GM21723 (cell line): ENCODE data around the gene SFT2D2.

Source experiments
- ATAC-seq: cut with Tn5 transposase; IDR thresholded peaks from one replicate; pipeline ENCODE4 v1.9.1; 2021; ENCODE audit warnings: mild to moderate bottlenecking, moderate library complexity; ENCODE audit not compliant: unreplicated experiment

The SFT2D2 gene

DNA sequence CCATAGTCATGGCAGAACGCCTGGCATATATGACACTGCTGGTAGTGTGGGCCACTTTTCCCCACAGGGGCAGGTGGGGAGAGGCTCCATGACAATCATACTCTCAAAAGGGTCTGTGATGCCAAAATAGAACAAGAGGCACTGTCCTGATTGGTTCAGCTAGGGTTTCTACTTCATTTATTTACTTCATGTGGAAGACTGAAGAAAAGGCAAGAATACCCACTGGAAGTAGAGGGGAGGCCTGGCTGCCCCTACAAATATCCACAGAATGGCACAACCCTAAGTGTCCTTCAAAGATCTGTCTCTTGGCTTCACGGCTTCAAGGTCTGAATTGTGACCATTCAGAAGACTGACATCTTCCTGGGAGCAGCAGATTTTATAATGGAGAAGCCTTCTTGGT, 4.5 kb upstream of the SFT2D2 start:
- ATAC-seq = no peak

DNA sequence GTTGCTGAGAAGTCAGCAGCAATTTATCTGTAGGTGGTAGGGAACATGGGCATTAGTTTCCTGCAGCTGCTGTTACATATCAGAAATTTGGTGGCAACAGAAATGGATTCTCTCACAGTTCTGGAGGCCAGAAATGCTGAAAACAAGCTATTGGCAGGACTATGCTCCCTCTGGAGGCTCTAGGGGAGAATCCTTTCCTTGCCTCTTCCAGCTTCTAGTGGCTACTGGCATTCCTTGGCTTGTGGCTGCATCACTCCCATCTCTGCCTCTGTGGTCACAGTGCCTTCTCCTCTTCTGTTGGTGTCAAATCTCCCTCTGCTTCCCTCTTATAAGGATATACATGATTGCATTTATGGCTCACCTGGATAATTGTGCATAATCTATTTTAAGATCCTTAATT, 2.5 kb upstream of the SFT2D2 start:
- ATAC-seq = no peak

DNA sequence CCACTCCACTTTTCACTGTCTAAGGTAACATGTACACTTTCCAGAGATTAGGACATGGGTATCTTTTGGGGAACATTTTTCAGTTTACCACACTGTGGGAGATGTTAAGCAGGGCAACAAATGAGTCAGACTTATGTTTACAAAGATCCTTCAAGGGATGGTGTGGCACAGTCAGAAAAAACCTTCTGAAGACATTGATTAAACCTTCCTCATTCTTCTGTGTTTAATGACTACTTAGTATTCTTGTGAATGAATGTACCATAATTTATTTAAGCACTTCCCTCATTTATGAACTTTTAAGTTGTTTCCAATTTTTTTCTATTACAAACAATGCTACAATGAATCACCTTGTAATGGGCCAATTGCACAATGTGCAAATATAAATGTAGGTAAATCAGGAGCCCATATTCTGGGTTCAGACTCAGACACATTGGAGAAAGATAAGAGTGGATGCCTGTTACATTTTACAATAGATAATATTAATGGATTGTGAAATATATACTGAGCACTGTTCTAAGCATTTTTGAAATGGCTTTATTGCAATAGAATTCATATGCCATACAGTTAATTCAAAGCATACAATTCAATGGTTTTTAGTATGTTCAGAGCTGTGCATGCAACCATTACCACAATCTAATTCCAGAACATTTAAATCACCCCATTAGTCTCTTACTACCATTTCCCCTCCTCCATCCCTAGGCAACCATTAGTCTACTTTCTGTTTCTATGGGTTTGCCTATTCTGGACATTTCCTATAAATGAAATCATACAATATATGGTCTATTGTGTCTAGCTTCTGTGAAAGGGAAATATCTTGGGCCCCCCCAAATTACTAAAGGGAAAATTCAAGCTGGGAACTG, 1.9 kb upstream of the SFT2D2 start:
- no peak for ATAC-seq

DNA sequence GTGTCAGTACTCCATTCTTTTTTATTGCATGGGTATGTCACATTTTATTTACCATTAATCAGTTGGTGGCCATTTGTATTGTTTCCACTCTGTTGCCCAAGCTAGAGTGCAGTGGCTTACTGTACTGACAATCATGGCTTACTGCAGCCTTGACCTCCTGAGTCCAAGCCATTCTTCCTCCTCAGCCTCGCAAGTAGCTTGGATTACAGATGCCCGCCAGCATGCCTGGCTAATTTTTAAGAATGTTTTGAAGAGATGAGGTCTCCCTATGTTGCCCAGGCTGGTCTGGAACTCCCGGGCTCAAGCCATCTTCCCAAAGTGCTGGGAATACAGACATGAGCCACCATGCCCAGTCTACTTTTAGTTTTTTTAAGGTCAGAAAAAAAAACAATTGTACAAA, 813 bp upstream of the SFT2D2 start:
- ATAC-seq = no peak

DNA sequence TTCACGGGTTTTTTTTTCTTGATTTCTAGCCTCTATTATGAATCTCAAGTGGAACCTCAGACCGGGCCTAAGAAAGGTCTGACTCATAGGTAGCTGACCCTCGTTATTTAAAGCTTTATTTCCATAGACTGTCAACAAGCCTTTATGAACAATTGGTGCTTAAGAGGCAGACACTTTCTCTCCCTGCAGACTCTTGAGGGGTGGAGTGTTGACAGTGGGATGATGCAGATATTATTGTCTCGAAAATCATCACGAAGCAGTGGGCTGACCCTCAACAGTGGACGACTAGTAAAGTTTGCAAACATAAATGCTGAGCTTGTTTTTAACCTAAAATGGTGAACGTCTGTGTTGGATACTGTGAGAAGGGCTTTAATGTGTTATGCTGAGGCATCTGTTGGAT, 1.8 kb downstream of the SFT2D2 start:
- peak; percentile 21 for ATAC-seq

DNA sequence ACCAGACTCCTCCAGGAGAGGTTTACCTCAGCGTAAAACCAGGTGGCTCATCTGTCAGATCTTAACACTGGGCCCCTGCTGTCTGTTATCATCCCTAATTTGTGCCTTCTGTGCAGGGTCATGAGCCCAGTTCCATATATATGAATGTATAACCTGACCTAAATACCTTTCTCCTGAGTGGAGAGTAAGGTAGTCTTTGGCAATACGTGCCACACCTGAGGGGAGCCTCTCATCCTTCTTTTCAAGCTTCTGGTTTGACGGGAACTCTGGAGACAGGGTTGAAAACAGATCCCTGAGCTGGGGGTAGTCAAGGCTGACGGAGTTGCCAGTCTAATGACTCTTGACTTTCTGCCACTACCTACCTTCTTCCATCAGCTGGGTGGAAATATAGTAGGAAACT, 4.1 kb downstream of the SFT2D2 start:
- ATAC-seq = no peak

DNA sequence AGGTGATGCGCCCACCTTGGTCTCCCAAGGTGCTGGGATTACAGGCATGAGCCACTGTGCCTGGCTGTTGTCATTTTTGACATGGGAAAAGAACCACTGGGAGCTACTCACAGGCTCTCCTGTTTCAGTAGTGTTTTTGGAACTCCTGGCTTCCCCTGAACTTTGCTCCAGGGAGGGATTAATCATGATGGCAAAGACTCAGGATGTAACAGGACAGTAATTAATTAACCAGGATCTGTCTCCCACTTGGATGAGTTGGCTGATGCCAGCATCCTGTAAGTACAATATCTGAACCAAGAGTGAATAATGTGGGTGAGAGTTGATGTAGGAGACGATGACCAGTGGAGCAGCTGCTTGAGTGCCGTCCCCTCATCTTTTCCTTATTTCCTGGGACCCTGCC, 4.9 kb downstream of the SFT2D2 start:
- no peak for ATAC-seq

DNA sequence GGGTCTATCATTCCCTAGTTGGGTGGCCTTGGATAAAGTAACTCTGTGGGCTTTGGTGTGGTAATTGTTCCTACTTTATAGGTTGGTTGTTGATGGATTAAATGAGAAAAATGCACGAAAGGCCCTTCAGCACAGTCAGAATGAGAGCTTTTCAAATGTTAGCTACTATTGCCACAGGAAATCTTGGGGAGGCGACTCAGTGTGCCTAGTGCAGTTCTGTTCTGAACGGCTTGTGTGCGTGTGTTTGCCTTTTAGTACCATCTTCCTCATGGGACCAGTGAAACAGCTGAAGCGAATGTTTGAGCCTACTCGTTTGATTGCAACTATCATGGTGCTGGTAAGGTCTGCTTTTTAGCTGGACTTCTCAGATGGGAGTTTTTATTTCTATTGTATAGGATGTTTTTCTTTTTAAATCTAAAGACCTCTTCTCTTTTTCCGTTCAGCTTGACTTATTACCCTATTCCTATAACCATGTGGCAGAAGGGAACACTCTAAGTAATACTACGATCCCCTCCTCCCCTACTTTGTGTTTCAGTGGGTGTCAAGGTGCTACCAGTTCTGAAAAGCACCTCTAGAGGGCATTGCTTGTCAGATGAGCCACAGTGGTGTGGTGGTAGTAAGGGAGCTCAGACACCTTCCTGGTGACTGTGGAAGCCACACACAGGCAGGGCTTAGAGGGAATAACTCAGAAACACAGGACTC, 9.2 kb downstream of the SFT2D2 start:
- peak; percentile 86 for ATAC-seq

DNA sequence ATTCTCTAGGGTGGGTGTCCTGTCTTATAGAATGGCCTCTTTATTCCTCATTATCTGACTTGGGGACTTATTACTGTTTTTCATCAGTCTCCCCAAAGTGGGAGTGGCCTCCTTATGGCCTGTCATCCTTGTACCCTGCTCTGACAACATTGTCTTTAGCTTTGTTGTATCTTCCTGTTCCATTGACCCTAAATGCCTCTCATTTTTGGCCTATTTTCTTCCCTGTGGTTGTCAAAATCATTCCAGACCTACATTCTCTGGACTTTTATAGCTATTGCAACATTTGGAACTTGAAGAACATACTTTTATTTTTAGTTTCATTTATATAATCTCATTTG, 9.7 kb downstream of the SFT2D2 start:
- ATAC-seq = peak; percentile 16

DNA sequence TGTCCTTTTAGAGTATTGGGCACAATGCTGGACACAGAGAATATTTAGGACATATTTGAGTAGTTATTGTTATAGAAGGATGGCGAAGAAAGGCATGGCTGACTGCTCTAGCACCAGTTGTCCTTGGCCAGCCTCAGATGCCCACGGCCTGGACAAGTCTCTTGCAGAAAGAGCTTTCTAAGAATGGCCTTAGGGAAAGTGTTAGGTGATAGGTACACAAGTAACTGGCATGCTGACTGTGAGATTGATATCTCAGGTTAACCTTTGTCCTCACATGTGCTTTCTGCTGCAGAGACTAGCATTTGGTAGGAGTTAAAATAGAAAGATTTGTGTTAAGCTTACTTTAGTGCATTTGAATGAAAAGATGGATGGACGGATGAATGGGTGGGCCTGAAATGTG, 10.1 kb downstream of the SFT2D2 start:
- no peak for ATAC-seq

DNA sequence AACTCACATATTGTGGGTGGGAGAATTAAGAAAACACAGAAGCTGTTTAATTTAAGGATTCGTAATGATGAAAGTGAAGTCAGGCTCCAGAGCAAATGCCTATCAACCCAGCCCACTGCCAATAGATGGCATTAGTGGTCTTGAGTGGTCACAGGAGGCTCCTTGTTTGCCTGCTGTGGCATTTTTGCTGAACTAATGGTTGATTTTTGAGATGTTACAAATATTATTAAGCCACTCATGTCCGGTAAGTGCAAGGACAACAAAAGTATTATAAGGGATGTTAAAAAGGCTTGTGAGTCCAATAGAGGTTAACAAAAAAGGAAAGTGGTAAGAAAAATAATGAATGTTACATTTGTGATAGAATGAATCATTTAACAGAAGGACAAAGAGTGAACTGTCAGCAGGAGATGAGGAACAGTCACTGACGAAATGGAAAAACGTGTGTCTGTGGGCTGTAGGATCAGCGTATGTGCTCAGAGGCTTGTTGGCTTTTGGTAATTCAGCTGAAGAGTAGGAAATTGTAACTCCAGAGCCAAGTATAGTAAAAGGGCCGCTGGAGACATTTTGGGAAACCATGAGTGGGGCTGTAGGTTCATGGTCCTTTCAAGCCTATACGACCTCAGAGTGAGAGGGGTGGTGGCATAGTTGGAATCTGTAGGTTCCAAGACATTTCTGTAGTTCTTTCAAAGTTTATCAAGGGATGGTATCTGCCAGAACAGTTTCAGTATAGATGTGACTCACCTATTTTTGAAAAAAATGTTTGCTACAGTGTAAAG, 11.2 kb downstream of the SFT2D2 start:
- no peak for ATAC-seq

DNA sequence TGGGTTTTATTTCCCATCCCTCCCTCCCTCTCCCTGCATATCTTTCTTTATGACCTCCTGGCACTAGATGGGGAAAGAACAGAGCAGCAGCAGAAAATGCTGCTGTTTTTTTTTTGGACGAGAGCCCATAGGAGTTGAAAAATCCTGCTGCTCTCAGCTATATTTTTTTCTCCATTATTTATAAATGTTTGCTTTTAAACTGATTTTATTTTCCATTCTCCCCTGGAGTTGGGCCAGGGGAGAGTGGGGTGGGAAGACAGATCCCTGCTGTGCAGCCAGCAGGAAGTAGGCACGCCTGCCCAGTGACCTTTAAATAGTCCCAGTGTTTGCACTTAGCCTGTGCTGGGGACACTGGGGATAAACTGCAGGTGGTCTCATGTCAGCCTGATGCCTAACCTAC, 17.4 kb downstream of the SFT2D2 start:
- ATAC-seq = no peak

DNA sequence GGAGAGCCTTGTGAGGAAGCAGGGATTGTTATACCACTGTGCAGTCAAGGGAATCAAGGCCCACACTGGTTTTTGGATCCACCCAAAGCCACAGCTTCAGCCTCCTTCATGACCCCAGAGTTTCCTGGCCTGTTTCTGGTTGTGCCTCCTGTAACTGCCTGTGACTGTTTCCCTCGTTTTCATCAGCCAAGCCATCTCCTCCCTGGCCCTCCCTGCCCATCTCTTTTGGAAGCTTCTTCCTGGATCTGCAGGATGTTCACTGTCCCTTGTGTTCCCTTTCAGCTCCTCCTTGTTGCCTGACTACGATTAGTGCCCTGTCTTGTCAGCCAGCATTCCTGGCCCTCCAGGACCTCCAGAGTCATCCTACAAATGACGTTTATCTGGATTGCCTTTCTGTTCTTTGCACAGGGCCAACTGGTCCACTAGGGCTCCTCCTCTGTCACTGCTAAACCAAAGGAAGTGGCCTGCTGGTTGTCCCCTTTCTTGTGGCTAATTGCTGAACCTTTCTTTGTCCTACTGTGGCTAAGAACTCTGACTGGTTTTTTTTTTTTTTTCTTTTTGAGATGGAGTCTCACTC, 17.9 kb downstream of the SFT2D2 start:
- no peak for ATAC-seq

DNA sequence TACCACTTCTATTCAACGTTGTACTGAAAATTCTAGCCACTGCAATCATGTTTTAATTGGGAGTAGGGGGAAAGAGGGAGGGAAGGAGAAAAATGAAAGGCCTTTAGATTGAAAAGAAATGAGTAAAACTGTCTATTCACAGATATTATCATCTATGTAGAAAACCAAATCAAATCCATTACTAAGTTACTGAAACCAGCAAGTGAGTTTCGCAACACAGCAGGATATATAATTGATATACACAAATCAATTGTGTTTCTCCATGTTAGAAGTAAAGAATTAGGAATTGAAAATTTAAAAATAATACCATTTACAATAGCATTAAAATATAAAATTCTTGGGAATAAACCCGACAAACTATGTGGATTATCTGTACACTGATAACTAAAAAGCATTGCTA, 19.2 kb downstream of the SFT2D2 start:
- no peak for ATAC-seq

DNA sequence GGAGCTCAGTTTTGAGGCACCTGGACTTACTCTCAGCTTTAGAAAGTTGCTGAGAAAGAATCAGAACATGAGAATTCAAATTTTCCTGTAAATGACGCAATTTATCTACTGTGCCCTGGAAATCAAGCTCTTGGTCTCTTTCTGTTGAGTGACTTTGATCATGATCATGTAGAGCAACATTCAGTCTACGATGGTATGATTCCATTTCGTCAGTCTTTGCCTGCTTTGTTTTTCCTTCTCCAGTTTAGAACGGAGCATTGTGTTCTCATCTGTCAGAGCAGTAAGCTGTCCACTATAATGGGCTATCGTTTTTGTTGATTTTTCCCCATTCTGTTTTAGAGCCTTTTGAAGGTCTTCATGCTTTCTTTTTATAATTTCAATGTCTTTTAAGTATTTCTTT, 20.7 kb downstream of the SFT2D2 start:
- no peak for ATAC-seq

DNA sequence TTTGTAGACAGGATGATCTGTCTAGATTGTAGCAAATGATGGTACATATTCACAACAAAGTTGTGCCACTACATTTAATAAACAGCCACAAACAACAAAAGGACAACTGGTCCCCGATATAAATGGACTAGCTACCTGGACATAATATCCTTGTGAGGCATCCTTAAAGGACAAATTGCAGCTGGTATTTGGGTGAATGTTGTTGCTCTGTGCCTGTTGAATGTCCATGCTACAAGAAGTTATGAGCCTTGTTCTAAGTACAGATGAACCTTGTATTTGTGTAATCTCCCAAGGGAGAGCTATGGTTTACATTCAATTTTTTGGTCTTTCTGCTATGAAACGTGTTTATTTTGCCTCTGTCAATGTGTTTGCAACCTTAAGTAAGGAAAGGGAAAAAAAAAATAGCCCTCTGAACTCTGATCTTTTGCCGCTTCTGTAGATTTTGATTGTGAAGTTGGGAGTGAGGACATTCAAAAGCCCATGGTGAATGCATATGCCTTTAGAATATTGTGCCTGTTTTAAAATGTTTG, 26.5 kb downstream of the SFT2D2 start:
- no peak for ATAC-seq

DNA sequence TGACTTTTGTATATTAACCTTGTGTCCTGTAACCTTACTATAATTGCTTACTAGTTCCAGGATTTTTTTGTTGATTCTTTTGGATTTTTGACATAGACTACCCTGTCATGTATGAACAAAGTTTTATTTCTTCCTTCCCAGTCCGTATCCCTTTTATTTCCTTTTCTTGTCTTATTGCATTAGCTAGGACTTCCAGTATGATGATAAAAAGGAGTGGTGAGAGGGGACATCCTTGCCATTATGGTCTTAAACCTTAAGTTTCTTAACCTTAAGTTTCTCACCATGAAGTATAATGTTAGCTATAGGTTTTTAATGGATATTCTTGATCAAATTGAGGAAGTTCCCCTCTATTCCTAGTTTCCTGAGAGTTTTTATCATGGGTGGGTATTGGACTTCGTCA, 30.4 kb downstream of the SFT2D2 start:
- no peak for ATAC-seq

DNA sequence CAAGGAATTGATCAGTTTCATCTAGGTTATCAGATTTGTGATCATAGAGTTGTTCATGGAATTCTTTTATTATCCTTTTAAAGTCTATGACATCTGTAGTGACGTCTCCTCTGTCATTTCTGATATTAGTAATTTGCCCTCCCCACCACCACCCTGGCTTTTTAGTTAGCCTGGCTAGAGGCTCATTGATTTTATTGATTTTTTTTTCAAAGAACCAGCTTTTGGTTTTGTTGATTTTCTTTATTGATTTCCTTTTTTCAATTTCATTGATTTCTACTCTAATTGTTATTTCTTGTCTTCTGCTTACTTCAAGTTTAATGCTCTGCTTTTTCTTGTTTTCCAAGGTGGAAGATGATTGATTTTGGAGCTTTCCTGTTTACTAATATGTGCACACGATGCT, 31.6 kb downstream of the SFT2D2 start:
- ATAC-seq = no peak

DNA sequence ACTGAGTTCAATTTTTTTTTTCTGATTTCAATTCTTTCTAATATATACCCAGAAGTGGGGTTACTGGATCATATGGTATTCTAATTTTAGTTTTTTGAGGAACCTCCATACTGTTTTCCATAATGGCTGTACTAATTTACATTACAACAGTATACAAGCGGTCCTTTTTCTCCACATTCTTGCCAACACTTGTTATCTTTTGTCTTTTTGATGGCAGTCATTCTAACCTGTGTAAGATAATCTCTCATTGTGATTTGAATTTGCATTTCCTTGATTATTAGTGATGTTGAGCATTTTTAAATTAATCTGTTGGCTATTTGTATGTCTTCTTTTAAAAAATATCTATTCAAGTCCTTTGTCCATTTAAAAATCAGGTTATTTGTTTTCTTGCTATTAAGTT, 33.8 kb downstream of the SFT2D2 start:
- ATAC-seq = no peak

DNA sequence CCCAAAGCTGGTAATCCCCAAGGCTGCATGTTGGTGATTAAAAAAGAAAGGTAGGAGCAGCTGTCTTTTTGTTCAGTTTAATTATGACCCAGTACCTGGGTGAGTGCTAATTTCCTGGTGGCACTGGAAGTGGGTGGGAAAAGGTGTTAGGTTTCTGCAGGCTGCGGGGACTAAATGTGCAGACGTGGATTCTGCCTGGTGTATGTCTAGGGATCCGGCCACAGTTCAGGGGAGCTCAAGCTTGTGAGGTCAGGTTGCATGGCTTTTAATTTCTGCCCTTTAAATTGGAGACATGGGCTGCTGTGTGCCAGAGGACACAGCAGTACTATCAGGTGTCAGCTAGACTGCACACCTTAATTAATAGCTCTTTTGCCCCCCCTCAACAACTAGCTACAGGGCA, 34.6 kb downstream of the SFT2D2 start:
- ATAC-seq = no peak

DNA sequence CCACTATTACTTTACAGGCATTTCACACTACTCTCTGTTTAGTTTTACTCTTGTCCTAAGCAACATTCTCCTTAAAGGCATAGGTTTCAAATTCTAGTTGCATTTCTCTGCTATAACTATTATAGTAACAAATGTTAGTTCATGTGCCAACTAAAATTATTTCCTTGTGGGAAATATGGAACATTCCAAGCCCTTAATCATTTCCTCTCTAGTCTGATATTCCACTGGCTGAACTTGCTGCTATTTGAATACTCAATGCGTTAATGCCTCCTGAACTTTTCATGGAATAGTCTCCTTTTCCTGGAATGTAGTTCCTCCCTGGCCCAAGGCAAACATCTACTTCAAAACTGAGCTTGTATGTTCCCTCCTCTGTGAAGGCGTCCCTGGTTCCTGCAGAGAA, 35.6 kb downstream of the SFT2D2 start:
- ATAC-seq = no peak
